PFSK-1 (cell line): Measurements from ENCODE around the gene P4HB.

ENCODE experiments used
- FOXP2 ChIP-seq: optimal IDR thresholded peaks from 2 replicates; pipeline ENCODE3; 2011; ENCODE audit warnings: borderline replicate concordance, control low read depth, inconsistent platforms; ENCODE audit not compliant: insufficient read depth; ENCODE audit errors: extremely low read length, extremely low read depth
- POLR2AphosphoS5 ChIP-seq: IDR thresholded peaks from 2 replicates; pipeline ENCODE4 v1.6.1; 2012; ENCODE audit warnings: low read depth, mild to moderate bottlenecking, control low read depth, low read length, moderate library complexity
- REST ChIP-seq, 2 experiments: IDR thresholded peaks; 2 replicates each; pipeline versions ENCODE4 v1.6.1 to v1.8.0; 2011 to 2012; ENCODE audit warnings: low read depth in 2 of 2, low read length in 2 of 2, control low read depth in 1 of 2, inconsistent platforms in 1 of 2, mild to moderate bottlenecking in 1 of 2, moderate library complexity in 1 of 2; ENCODE audit not compliant: insufficient read depth in 1 of 2
- SIN3A ChIP-seq: IDR thresholded peaks from 2 replicates; pipeline ENCODE4 v1.6.1; 2012; ENCODE audit warnings: mild to moderate bottlenecking, low read length, moderate library complexity, borderline replicate concordance; ENCODE audit not compliant: insufficient read depth
- TAF1 ChIP-seq: IDR thresholded peaks from 2 replicates; pipeline ENCODE4 v1.6.1; 2012; ENCODE audit warnings: low read length, control low read depth, borderline replicate concordance; ENCODE audit not compliant: insufficient read depth

The P4HB gene

GRCh38 chr17:81870981-81871386, 10.6 kb upstream of the P4HB start, which contains the start of gene ARHGDIA:
TSS of gene ARHGDIA (minus strand) at chr17:81871337. CDS start at chr17:81869930, 1,407 bp downstream.
- no peak for TF ChIP-seq FOXP2
- no peak for TF ChIP-seq SIN3A
- TF ChIP-seq REST (IDR thresholded peaks at IDR 0.05; ENCODE audit: insufficient read depth in 1 of 2, low read depth in 2 of 2, low read length in 2 of 2), result no peak
- peak; percentile 87 for TF ChIP-seq TAF1
- TF ChIP-seq POLR2AphosphoS5, result peak; percentile 67; the same call in 1 of the 2 replicates

- TF ChIP-seq FOXP2 (no peak), REST (IDR thresholded peaks at IDR 0.05; ENCODE audit: insufficient read depth in 1 of 2, low read depth in 2 of 2, low read length in 2 of 2) (0 out of 4 replicates have a peak, but pooled peaks of 1 of the 2 experiments have one; percentile 10), TAF1 (no peak; the same call in 1 of the 2 replicates), SIN3A (peak; percentile 10; the same call in 1 of the 2 replicates), POLR2AphosphoS5 (peak; percentile 4; the same call in 1 of the 2 replicates)
Observed at GRCh38 chr17:81870131-81870980, 10.0 kb upstream of the P4HB start.

- no peak for TF ChIP-seq TAF1
- TF ChIP-seq REST (IDR thresholded peaks at IDR 0.05; ENCODE audit: insufficient read depth in 1 of 2, low read depth in 2 of 2, low read length in 2 of 2), result no peak
- no peak for TF ChIP-seq FOXP2
- TF ChIP-seq SIN3A, result 0 out of 2 replicates have a peak, but pooled peaks have one; percentile 0
- TF ChIP-seq POLR2AphosphoS5, result peak; percentile 14; the same call in 1 of the 2 replicates
Observed at GRCh38 chr17:81869221-81870130, 9.1 kb upstream of the P4HB start.

- TF ChIP-seq REST (IDR thresholded peaks at IDR 0.05; ENCODE audit: insufficient read depth in 1 of 2, low read depth in 2 of 2, low read length in 2 of 2), result no peak
- TF ChIP-seq POLR2AphosphoS5, result peak; percentile 57; the same call in 1 of the 2 replicates
Observed at GRCh38 chr17:81868674-81869220, 8.4 kb upstream of the P4HB start.
